NCI-H82 treated with DMSO at 0.1 percent for 48 hours (cell line): Measurements from ENCODE around the gene PPP2R2B.

Source experiments
- DNase-seq: peaks from one replicate; lab custom pipeline; 2025; ENCODE audit not compliant: unreplicated experiment; lab: John Stamatoyannopoulos, UW

The PPP2R2B gene

DNA sequence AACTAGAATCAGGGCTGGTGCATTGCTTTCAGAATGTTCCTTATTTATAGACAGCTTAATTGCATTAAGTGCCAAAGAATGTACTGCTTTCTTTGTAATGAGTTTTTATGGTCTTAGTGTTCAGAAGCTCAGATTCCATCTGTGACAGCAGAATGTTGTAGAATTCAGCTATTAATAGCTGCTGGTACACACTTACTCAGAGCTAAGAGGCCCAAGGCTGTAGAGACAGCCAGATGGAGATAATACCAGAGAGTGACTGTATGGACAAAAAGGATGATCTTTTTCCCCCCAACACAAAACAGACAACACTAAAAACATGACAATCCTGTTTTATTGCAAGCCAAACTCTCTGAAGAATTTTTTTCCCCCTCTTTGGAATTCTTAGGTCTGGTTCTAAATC, 50.2 kb downstream of the PPP2R2B start:
- DNase-seq = peak; percentile 91

DNA sequence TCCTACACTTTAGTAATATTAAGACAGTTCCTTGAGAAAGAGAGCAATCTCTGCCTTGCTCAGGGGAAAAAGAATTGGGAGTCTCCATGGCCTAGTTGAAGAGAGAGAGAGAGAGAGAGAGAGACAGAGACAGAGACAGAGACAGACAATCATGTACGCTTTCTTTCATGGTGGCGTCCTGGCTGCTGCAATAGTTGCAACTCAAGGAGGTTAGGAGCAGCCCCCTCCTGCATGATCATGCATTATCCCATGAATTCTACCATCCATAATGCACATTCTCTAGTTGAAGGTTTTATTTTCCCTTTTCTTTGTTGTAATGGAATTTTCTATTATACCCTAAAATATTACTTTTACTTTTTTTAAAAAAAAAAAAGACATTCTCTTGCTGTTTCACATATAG, 50.7 kb downstream of the PPP2R2B start:
- DNase-seq = no peak

DNA sequence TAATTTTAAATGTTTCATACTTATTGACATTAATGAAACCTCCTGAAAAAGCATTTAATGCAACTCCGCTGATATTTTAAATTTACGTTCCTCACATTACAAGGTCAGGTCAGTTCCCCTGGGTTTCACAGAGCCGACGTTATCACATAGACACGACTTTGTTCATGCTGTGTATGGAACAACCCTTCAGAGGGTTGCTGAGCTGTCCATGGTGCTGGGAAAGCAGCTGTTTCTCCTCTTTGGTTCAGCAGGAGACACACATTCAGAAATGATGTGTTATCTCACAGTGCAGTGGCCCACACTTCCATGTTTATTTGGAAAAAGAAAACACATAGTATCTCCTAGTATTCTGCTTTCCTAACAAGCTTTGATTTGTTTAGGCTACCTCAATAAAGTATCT, 53.5 kb downstream of the PPP2R2B start:
- no peak for DNase-seq

- DNase-seq = no peak
Measured at GRCh38 chr5:146821732-146822131, 56.8 kb downstream of the PPP2R2B start.

- DNase-seq = no peak
Measured at GRCh38 chr5:146820987-146821386, 57.6 kb downstream of the PPP2R2B start.

- DNase-seq = no peak
Measured at GRCh38 chr5:146818822-146819221, 59.7 kb downstream of the PPP2R2B start.

DNA sequence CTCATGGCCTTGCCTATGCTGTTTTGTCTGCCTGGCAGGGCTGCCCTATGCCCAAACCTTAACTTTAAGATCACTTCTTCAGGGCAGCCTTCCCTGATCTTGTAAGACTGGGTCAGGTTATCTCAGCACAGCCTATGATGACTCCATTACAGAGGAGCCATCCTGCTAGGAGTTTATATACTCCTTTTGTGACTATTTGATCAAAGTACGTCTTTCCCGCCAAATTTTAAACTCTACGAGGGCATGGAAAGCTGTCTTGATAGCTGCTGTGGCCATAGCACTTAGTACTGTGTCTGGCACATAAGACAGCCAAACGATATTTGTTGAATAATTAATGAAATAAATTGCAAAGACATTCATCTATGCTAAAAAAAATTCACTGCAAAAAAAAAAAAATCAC, 60.6 kb downstream of the PPP2R2B start:
- DNase-seq = no peak

DNA sequence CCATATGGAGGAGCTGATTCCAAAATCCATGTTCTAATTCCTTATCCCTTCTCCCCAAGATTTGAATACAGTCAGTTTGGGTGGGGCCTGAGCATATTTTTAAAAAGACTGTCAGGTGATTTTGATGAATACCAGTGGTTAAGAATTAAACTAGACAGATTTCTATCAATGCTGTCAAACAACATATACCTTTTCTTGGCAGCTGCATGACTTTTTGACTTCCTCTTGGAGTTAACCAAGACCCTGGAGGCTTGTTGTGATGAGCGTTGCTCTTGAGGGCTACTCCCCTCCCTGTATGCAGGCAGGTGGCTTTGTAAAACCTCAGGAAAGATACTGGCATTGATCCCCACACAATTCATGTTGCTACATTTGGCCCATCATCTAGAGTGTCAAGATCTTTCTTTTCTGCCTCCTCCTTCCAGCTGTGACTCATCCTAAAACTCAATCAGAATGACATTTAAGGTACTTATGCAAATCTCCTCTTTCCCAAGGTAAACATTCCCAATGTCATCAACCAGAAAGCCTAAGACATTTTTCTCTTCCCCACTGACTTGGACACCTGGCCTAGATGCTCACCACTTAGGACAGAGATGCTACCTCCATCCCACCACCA, 61.7 kb downstream of the PPP2R2B start:
- DNase-seq = no peak

GRCh38 chr5:146815411-146815810, 63.1 kb downstream of the PPP2R2B start:
- DNase-seq = no peak

GRCh38 chr5:146813346-146814157, 65.0 kb downstream of the PPP2R2B start:
- no peak for DNase-seq

DNA sequence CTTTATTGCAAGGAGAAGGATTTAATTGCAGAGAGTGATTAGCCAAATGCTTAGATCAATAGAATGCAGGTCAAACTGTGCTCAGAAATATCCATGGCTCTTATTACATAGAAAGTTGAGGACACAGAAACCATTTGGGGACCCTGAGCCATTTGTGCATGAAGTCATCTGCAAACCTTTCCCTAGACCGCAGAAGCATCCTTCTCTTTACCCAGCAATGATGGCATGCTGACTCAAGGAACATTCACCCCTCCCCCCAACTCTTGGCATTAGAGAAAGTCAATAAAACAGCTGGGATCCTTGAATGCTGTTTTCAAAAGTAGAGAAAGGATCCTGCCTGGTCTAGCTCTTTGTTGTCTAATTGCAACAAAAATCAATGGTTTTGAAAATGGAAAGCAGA, 73.5 kb downstream of the PPP2R2B start:
- peak; percentile 53 for DNase-seq

DNA sequence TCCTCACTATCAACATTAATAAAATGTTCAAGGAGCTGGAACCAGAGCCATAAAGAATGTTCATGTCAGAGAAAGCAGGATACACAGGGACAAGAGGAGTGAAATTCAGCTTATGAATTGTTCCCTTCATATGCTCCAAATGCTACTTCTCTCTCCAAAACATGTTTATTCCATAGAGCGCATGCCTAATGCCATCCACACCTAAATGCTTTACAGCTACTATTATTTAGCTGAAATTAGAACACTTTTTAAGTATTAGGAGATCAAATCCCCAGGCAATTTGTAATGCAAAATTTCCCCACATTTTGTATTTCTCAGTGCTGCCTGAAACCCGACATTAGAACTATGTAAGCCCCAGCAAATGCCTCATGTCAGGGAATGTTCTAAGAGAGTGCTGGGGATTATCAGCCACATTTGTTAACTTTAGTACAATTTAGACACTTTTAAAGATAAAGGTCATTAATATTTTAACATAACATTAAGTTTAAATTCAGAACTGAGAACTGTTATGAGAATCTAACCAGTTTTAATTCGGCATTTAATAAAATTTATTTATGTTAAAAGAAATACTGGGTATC, 75.5 kb downstream of the PPP2R2B start:
- DNase-seq = no peak

DNA sequence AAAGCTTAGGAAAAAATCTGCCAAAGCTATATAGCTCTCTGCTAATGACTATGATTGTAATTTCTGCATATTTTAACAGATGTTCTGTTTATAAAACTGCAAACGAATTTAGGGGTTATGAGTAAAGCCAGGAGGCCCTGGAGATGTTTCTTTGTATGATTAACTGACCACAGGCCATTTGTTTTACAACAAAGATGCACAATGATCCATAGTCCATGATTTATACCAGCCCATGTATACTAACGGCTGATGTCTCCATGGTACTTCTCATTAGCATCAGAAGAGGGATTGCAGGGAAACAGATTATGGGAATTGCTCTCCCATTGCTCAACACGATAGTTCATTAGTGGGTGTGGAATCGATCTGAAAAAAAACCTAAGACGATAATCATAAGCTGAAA, 78.9 kb downstream of the PPP2R2B start:
- no peak for DNase-seq

DNA sequence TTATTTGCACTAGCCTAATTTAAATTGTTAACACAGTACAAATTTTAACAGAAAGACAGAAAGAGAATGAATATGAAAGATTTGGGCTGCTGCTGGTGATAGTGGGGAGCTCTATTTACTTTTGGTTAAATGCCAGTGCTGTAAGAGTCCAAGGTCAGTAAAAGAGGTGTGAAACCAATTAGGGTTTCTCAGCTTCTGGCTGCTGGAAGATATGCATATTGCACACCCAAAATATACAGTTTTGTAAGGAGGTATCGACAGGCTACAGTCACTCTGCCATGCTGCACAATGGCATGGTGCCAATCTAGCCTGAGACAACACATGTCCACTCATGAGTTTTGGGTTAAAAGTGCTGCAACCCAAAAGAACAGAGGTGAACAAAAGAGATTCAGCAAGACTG, 79.3 kb downstream of the PPP2R2B start:
- DNase-seq = no peak

GRCh38 chr5:146797658-146798057, 80.9 kb downstream of the PPP2R2B start:
- no peak for DNase-seq

DNA sequence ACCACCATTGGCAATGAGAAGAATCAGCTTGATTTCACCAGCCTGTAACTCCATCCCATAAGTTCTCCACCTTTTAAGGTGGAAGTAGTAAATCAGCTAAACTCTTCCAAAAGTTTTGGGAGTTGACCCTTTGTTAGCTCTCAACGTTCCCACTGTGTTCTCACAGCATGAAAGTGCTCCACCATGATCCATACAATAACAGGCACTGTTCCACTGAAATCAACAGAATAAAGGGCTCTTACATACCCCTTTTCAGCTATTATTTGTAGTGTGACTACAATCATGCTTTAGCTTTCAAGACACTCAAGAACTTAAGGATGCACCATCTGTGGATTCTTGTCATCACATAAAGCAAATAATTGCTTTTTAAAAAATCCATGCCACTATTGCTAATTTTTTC, 81.6 kb downstream of the PPP2R2B start:
- no peak for DNase-seq

DNA sequence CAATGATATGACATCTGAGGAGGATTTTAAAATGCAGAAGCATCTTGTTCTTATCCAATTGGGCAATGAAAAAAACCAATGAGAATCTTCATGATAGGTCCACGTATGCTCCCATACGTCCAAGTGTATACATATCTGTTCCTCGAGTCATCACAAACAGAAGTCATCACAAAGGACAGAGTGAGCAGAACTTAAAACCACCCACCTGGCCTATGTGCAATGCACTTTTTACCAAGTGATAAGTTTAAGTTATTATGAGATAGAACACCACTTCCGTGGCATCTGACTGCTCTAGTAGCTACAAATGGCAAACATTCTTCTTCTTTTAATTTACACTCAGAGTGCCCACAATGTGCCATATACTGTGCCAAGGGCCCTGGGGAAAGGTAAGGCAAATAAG, 82.4 kb downstream of the PPP2R2B start:
- no peak for DNase-seq

DNA sequence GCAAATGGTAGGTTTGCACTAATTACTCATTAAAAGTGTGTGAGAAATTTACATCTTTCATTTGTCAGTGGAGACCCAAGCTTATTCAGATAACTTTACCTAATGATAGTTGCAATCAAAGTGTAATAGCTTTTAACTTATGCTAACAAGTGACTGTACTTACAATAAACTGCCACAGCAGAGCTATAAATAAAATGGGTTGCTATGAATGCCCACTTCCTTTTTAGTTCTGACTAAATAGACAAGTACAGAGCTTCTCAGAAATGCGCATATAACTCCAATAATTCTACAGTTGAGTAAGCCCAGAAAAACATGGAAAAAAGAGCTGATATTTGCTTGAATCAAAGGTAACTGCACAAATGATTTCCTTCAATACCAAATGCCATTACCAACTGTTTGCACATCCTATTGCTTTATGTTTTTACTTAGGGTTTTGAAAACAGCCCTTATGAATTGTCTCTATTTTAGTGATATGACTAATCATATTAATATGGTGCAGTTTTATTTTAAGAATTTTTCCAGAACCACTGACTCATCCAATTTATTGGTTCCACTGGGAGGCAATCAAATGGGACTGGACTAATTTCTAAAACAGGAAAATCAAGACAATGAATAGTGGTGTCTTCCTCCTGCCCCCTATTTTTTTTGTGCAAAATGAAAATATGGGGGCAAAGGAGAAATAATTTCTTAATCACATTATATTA, 84.1 kb downstream of the PPP2R2B start:
- no peak for DNase-seq

DNA sequence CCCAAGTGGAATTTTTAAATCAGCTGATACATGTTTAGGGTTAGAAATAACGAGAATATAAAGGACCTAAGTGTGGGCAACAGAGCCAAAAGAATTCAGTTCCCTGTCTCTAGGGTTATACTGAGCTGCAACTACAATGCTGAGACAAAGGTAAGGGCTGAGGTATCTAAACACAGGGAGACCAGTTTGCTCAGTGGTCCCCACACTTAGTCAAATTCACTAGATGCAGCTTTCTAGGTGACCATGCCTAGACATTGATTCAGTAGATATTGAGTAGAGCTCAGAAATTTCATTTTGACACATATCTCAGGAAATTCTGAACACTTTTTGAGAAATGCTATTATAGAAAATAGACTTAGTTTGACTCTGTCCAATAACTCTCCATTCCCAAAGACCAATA, 84.8 kb downstream of the PPP2R2B start:
- DNase-seq = no peak

GRCh38 chr5:146791471-146791870, 87.1 kb downstream of the PPP2R2B start:
- no peak for DNase-seq

GRCh38 chr5:146789712-146790653, 88.6 kb downstream of the PPP2R2B start:
- peak; percentile 9 for DNase-seq
